CD14-positive monocyte (primary cell): ENCODE data around the gene COL4A1. TPM values are rescaled to one million over a fixed set of nuclear protein-coding genes. Genes with fewer than 3 reads are reported as not detected.

ENCODE experiments used
- DNase-seq, 3 donors: peaks; one replicate each; pipeline ENCODE4 v3.0.0-alpha.2; 2011 to 2022
- H2AFZ ChIP-seq: 2 replicates; pipeline ENCODE4 v1.6.0; 2012; ENCODE audit warnings: mild to moderate bottlenecking, low read depth, low read length, inconsistent platforms; ENCODE audit not compliant: insufficient read depth, poor library complexity, severe bottlenecking
- H3K27ac ChIP-seq, 2 donors: 1 replicate in 1 of 2; 2 replicates in 1 of 2; pipeline ENCODE4 v1.5.1; 2012 to 2013; ENCODE audit warnings: low read length in 2 of 2, control low read depth in 1 of 2, inconsistent platforms in 1 of 2, low read depth in 1 of 2, mild to moderate bottlenecking in 1 of 2
- H3K27me3 ChIP-seq, 2 donors: one replicate each; pipeline versions ENCODE4 v1.6.0 to v1.6.1; 2011 to 2013; ENCODE audit warnings: low read length in 2 of 2; ENCODE audit not compliant: control insufficient read depth in 2 of 2, insufficient read depth in 2 of 2
- H3K36me3 ChIP-seq, 2 donors: replicated peaks in 1 of 2; 1 replicate in 1 of 2; 2 replicates in 1 of 2; pipeline versions ENCODE4 v1.5.1 to v1.6.1; 2012 to 2013; ENCODE audit warnings: low read length in 2 of 2, control low read depth in 1 of 2, inconsistent platforms in 1 of 2, mild to moderate bottlenecking in 1 of 2; ENCODE audit not compliant: insufficient read depth in 2 of 2, control insufficient read depth in 1 of 2
- H3K4me1 ChIP-seq, 2 donors: 1 replicate in 1 of 2; 2 replicates in 1 of 2; pipeline versions ENCODE4 v1.5.1 to v1.6.1; 2012 to 2013; ENCODE audit warnings: low read length in 2 of 2, control low read depth in 1 of 2, inconsistent platforms in 1 of 2, mild to moderate bottlenecking in 1 of 2, moderate library complexity in 1 of 2; ENCODE audit not compliant: insufficient read depth in 2 of 2, control insufficient read depth in 1 of 2
- H3K4me2 ChIP-seq: replicated peaks from 2 replicates; pipeline ENCODE3; 2012; ENCODE audit warnings: low read length, moderate library complexity, mild to moderate bottlenecking; ENCODE audit not compliant: poor library complexity, severe bottlenecking; ENCODE audit errors: extremely low read depth
- H3K4me3 ChIP-seq, 3 experiments: fragments of 200-600 bp in 1 of 3; sonication (generic) in 1 of 3; replicated peaks in 1 of 3; 1 replicate in 2 of 3; 2 replicates in 1 of 3; pipeline ENCODE4 v1.5.1; 2011 to 2013; ENCODE audit warnings: low read length in 3 of 3, mild to moderate bottlenecking in 3 of 3, control low read depth in 2 of 3, low read depth in 2 of 3, inconsistent platforms in 1 of 3, moderate library complexity in 1 of 3
- H3K79me2 ChIP-seq: 2 replicates; pipeline ENCODE4 v1.6.0; 2012; ENCODE audit warnings: mild to moderate bottlenecking, control low read depth, inconsistent platforms, low read length, moderate library complexity; ENCODE audit not compliant: insufficient read depth
- H3K9ac ChIP-seq: 2 replicates; pipeline ENCODE4 v1.6.0; 2017; ENCODE audit warnings: low read length, mild to moderate bottlenecking; ENCODE audit not compliant: insufficient read depth, poor library complexity, severe bottlenecking
- H3K9me3 ChIP-seq, 2 donors: replicated peaks in 1 of 2; 1 replicate in 1 of 2; 2 replicates in 1 of 2; pipeline versions ENCODE4 v1.5.1 to v1.6.1; 2012 to 2013; ENCODE audit warnings: low read length in 2 of 2, control low read depth in 1 of 2; ENCODE audit not compliant: control insufficient read depth in 1 of 2, insufficient read depth in 1 of 2
- H4K20me1 ChIP-seq: 2 replicates; pipeline ENCODE4 v1.6.0; 2012; ENCODE audit warnings: mild to moderate bottlenecking, low read length, control low read depth, moderate library complexity; ENCODE audit not compliant: insufficient read depth
- H3K27ac Mint-ChIP-seq, 7 donors: one replicate each; pipeline ENCODE4 v1.8.0; 2020; ENCODE audit warnings: mild to moderate bottlenecking in 7 of 7, mixed read lengths in 7 of 7, moderate library complexity in 6 of 7, inconsistent platforms in 2 of 7
- H3K27me3 Mint-ChIP-seq, 3 donors: one replicate each; pipeline ENCODE4 v1.8.0; 2021 to 2022; ENCODE audit warnings: low read depth in 3 of 3, mild to moderate bottlenecking in 3 of 3, mixed read lengths in 3 of 3, moderate library complexity in 3 of 3, inconsistent platforms in 1 of 3
- H3K36me3 Mint-ChIP-seq, 2 donors: one replicate each; pipeline ENCODE4 v1.8.0; 2020; ENCODE audit warnings: mixed read lengths in 2 of 2, inconsistent platforms in 1 of 2, mild to moderate bottlenecking in 1 of 2
- H3K4me1 Mint-ChIP-seq: one replicate; pipeline ENCODE4 v1.8.0; 2020; ENCODE audit warnings: mild to moderate bottlenecking, mixed read lengths
- H3K4me3 Mint-ChIP-seq, 2 donors: one replicate each; pipeline ENCODE4 v1.8.0; 2020; ENCODE audit warnings: mild to moderate bottlenecking in 2 of 2, mixed read lengths in 2 of 2, moderate library complexity in 1 of 2
- H3K9me3 Mint-ChIP-seq, 7 donors: one replicate each; pipeline ENCODE4 v1.8.0; 2020 to 2022; ENCODE audit warnings: mixed read lengths in 7 of 7, mild to moderate bottlenecking in 6 of 7, moderate library complexity in 6 of 7, inconsistent platforms in 2 of 7
- WGBS: methylation state at CpG from one replicate; pipeline ENCODE4 v1.1.5; 2013; ENCODE audit warnings: missing lambda C conversion rate; ENCODE audit not compliant: insufficient coverage; 5-methylcytosine and 5-hydroxymethylcytosine counted together
- intact Hi-C, 2 donors: fragments of 100-400 bp; cut with micrococcal nuclease; formaldehyde crosslinking; loops; one replicate each; pipeline versions ENCODE4 v1.15.0 to v1.15.1; 2023
- polyA plus RNA-seq, 3 donors: library from polyadenylated mRNA; depleted of rRNA in 1 of 3; unstranded in 2 of 3; stranded (reverse) in 1 of 3; fragments of 300-500 nt in 2 of 3; fragments of >200 nt in 1 of 3; fragmentation: Illumina TruSeq in 2 of 3; gene quantifications; 1 replicate in 2 of 3; 2 replicates in 1 of 3; pipeline ENCODE4 v1.2.3, GENCODE V29; 2012 to 2021
- TF ChIP-seq, protein P1 (sequence below): fragments of 200-600 bp; IDR thresholded peaks from one replicate; pipeline ENCODE4 v1.8.0; 2022; ENCODE audit warnings: antibody characterized with exemption, mild to moderate bottlenecking

COL4A1 gene
- polyA plus RNA-seq, 3 donors: 0.16 to 0.25 TPM; not detected in 1

DNA sequence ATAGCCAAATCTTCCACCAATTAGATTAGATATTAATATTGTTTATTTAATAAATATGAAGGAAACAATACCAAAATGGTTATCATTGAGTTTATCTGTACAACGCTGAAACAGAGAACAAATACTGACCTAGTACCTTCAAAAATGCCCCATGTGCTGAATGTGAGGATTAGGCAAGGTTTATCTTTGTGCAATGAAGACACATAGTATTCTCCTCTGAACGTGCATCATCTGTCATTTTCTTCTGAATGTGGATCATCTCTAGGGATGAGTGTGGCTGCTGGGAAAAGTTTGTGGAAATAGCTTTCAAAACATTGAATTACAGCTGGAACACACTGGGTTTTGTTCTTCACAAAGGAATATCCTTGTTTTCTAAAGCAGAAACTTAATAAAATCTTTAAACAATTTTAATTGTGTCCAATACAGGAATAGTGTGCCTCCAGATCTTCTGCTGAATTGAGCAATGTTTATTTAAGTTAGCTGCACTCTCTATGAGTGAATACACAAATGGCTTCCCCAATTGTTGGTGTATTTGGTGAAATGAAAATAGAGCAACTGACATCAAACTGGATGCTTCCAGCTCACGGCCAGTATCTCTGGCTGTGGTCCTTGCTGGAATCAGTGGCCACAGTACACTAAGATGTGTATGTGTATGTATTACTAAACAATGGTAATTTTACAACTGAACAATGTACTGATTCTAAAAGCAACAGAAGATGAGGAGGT is 6.7 kb downstream of the COL4A1 start:
- WGBS: no CpG with 5 or more reads among the region's 3 CpGs
- Histone ChIP-seq H3K4me3 (no peak overlapping the region), H3K79me2 (no peaks in the 10 kb centered on the region), H3K9ac (no peak overlapping the region), H3K36me3 (no peaks in the 10 kb centered on the region), H3K4me2 (no peak overlapping the region), H4K20me1 (no peaks in the 10 kb centered on the region), H3K27me3 (peaks cover 48 to 86% of the 10 kb centered on the region in 2 donors), H3K4me1 (no peaks in the 10 kb centered on the region), H2AFZ (no peak overlapping the region), H3K9me3 (peaks cover 0 to 6% of the 10 kb centered on the region in 2 donors), H3K27ac (no peak overlapping the region)
- Mint-ChIP-seq H3K4me1 (no peaks in the 10 kb centered on the region), H3K4me3 (no peak overlapping the region), H3K27me3 (peaks cover 53 to 70% (median 59%) of the 10 kb centered on the region in 3 donors), H3K9me3 (peaks cover 0 to 3% (median 0%) of the 10 kb centered on the region in 7 donors), H3K36me3 (no peaks in the 10 kb centered on the region), H3K27ac (no peak overlapping the region)
- TF ChIP-seq, protein P1, sequence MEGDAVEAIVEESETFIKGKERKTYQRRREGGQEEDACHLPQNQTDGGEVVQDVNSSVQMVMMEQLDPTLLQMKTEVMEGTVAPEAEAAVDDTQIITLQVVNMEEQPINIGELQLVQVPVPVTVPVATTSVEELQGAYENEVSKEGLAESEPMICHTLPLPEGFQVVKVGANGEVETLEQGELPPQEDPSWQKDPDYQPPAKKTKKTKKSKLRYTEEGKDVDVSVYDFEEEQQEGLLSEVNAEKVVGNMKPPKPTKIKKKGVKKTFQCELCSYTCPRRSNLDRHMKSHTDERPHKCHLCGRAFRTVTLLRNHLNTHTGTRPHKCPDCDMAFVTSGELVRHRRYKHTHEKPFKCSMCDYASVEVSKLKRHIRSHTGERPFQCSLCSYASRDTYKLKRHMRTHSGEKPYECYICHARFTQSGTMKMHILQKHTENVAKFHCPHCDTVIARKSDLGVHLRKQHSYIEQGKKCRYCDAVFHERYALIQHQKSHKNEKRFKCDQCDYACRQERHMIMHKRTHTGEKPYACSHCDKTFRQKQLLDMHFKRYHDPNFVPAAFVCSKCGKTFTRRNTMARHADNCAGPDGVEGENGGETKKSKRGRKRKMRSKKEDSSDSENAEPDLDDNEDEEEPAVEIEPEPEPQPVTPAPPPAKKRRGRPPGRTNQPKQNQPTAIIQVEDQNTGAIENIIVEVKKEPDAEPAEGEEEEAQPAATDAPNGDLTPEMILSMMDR: no peak
- DNase-seq: no peak
- intact Hi-C loops: no loop called here

GRCh38 chr13:110299283-110299840 is 7.6 kb downstream of the COL4A1 start:
- Mint-ChIP-seq H3K4me3 (peak overlapping the region in 1 of 2 donors; percentile 66), H3K27me3 (peaks cover 44 to 64% (median 53%) of the 10 kb centered on the region in 3 donors), H3K27ac (no peak overlapping the region), H3K9me3 (peaks cover 0 to 3% (median 0%) of the 10 kb centered on the region in 7 donors), H3K4me1 (no peaks in the 10 kb centered on the region), H3K36me3 (no peaks in the 10 kb centered on the region)
- Histone ChIP-seq H3K4me1 (no peaks in the 10 kb centered on the region), H3K27me3 (peaks cover 39 to 78% of the 10 kb centered on the region in 2 donors), H3K9ac (no peak overlapping the region), H3K9me3 (peaks cover 0 to 6% of the 10 kb centered on the region in 2 donors), H4K20me1 (no peaks in the 10 kb centered on the region), H3K79me2 (no peaks in the 10 kb centered on the region), H3K4me2 (no peak overlapping the region), H3K4me3 (no peak overlapping the region), H3K27ac (no peak overlapping the region), H2AFZ (no peak overlapping the region), H3K36me3 (no peaks in the 10 kb centered on the region)
- WGBS: 70% methylated on average over 8 of the region's 10 CpGs
- TF ChIP-seq, protein P1: no peak
- intact Hi-C loops: no loop called here
- no peak for DNase-seq
